ENCODE data around the gene MAP2K7.
"Not testable (repeated sequence)": the region's sequence is repeated elsewhere in the genome, so short reads cannot be mapped to it uniquely, and the experiment has no call there.

Gene MAP2K7

GRCh38 chr19:7883105-7883504 lies 20.6 kb upstream of the MAP2K7 start:
- no peak for DNase-seq (ENCODE audit: low read depth in 2 of 3, low spot score in 2 of 3)

GRCh38 chr19:7883796-7884570 lies 19.7 kb upstream of the MAP2K7 start:
- no peak for DNase-seq (ENCODE audit: low read depth in 2 of 3, low spot score in 2 of 3)

GRCh38 chr19:7885818-7886217 lies 17.9 kb upstream of the MAP2K7 start:
- DNase-seq (ENCODE audit: low read depth in 2 of 3, low spot score in 2 of 3) = no peak

GRCh38 chr19:7887408-7888144 lies 16.1 kb upstream of the MAP2K7 start:
- DNase-seq (ENCODE audit: low read depth in 2 of 3, low spot score in 2 of 3) = no peak

GRCh38 chr19:7888145-7888825 lies 15.4 kb upstream of the MAP2K7 start, which contains the start of gene LRRC8E:
TSS of gene LRRC8E (plus strand) at chr19:7888510. CDS start at chr19:7895604, 7,094 bp downstream.
- no peak for DNase-seq (ENCODE audit: low read depth in 2 of 3, low spot score in 2 of 3)

- no peak for DNase-seq (ENCODE audit: low read depth in 2 of 3, low spot score in 2 of 3)
Observed at GRCh38 chr19:7888826-7889217, 14.9 kb upstream of the MAP2K7 start.

- not testable (repeated sequence) for DNase-seq (ENCODE audit: low read depth in 2 of 3, low spot score in 2 of 3)
Observed at GRCh38 chr19:7893362-7894101, 10.1 kb upstream of the MAP2K7 start.

GRCh38 chr19:7894612-7895309 lies 8.9 kb upstream of the MAP2K7 start:
- no peak for DNase-seq (ENCODE audit: low read depth in 2 of 3, low spot score in 2 of 3)

- no peak for DNase-seq (ENCODE audit: low read depth in 2 of 3, low spot score in 2 of 3)
Observed at GRCh38 chr19:7895565-7895964, 8.1 kb upstream of the MAP2K7 start.

GRCh38 chr19:7897292-7897691 lies 6.4 kb upstream of the MAP2K7 start:
- DNase-seq (ENCODE audit: low read depth in 2 of 3, low spot score in 2 of 3) = no peak

- DNase-seq (ENCODE audit: low read depth in 2 of 3, low spot score in 2 of 3) = no peak
Observed at GRCh38 chr19:7898967-7899366, 4.7 kb upstream of the MAP2K7 start.

- no peak for DNase-seq (ENCODE audit: low read depth in 2 of 3, low spot score in 2 of 3)
Observed at GRCh38 chr19:7899751-7900378, 3.8 kb upstream of the MAP2K7 start.

- DNase-seq (ENCODE audit: low read depth in 2 of 3, low spot score in 2 of 3) = no peak
Observed at GRCh38 chr19:7900401-7900870, 3.2 kb upstream of the MAP2K7 start.

- no peak for DNase-seq (ENCODE audit: low read depth in 2 of 3, low spot score in 2 of 3)
Observed at GRCh38 chr19:7900931-7901330, 2.7 kb upstream of the MAP2K7 start.

- no peak for DNase-seq (ENCODE audit: low read depth in 2 of 3, low spot score in 2 of 3)
Observed at GRCh38 chr19:7901337-7901736, 2.3 kb upstream of the MAP2K7 start.

- no peak for DNase-seq (ENCODE audit: low read depth in 2 of 3, low spot score in 2 of 3)
Observed at GRCh38 chr19:7902796-7903243, 857 bp upstream of the MAP2K7 start.

GRCh38 chr19:7904074-7905020 lies 670 bp downstream of the MAP2K7 start:
- peak in 1 of 3 experiments; percentile 58 for DNase-seq (ENCODE audit: low read depth in 2 of 3, low spot score in 2 of 3)

GRCh38 chr19:7905268-7905667 lies 1.6 kb downstream of the MAP2K7 start:
- DNase-seq (ENCODE audit: low read depth in 2 of 3, low spot score in 2 of 3) = no peak

- DNase-seq (ENCODE audit: low read depth in 2 of 3, low spot score in 2 of 3) = no peak
Observed at GRCh38 chr19:7905859-7906258, 2.2 kb downstream of the MAP2K7 start.
